ENCODE measurements around the gene LRRC28.
"Not testable (repeated sequence)": the region's sequence is repeated elsewhere in the genome, so short reads cannot be mapped to it uniquely, and the experiment has no call there.

The LRRC28 gene

GRCh38 chr15:99345832-99346462 is 94.7 kb downstream of the LRRC28 start:
- DNase-seq, result no peak

- no peak for DNase-seq
Measured at GRCh38 chr15:99347574-99347973, 96.3 kb downstream of the LRRC28 start.

- no peak for DNase-seq
Measured at GRCh38 chr15:99348412-99348811, 97.1 kb downstream of the LRRC28 start.

- DNase-seq, result no peak
Measured at GRCh38 chr15:99350408-99350807, 99.1 kb downstream of the LRRC28 start.

GRCh38 chr15:99359769-99360168 is 108.5 kb downstream of the LRRC28 start:
- no peak for DNase-seq

- no peak for DNase-seq
Measured at GRCh38 chr15:99361545-99362185, 110.4 kb downstream of the LRRC28 start.

GRCh38 chr15:99365242-99365641 is 114.0 kb downstream of the LRRC28 start:
- DNase-seq, result no peak

- no peak for DNase-seq
Measured at GRCh38 chr15:99366013-99366412, 114.7 kb downstream of the LRRC28 start.

- no peak for DNase-seq
Measured at GRCh38 chr15:99368743-99369142, 117.5 kb downstream of the LRRC28 start.

GRCh38 chr15:99369196-99369595 is 117.9 kb downstream of the LRRC28 start:
- no peak for DNase-seq

- no peak for DNase-seq
Measured at GRCh38 chr15:99371180-99372103, 120.2 kb downstream of the LRRC28 start.

GRCh38 chr15:99385005-99385669 is 133.9 kb downstream of the LRRC28 start:
- DNase-seq, result no peak

- no peak for DNase-seq
Measured at GRCh38 chr15:99385865-99386264, 134.6 kb downstream of the LRRC28 start.

- no peak for DNase-seq
Measured at GRCh38 chr15:99386391-99386790, 135.1 kb downstream of the LRRC28 start.

- DNase-seq, result no peak
Measured at GRCh38 chr15:99387421-99388168, 136.3 kb downstream of the LRRC28 start.

- no peak for DNase-seq
Measured at GRCh38 chr15:99390667-99391066, 139.4 kb downstream of the LRRC28 start.

- DNase-seq, result no peak
Measured at GRCh38 chr15:99393641-99394040, 142.4 kb downstream of the LRRC28 start.

- DNase-seq, result no peak
Measured at GRCh38 chr15:99396375-99396774, 145.1 kb downstream of the LRRC28 start.

- no peak for DNase-seq
Measured at GRCh38 chr15:99399061-99399460, 147.8 kb downstream of the LRRC28 start.

GRCh38 chr15:99399618-99400017 is 148.3 kb downstream of the LRRC28 start:
- no peak for DNase-seq

GRCh38 chr15:99401216-99401615 is 149.9 kb downstream of the LRRC28 start:
- not testable (repeated sequence) for DNase-seq

GRCh38 chr15:99402014-99402729 is 150.9 kb downstream of the LRRC28 start:
- DNase-seq, result no peak

Measured in NCI-H1436 (cell line).